GM21825 (cell line): ENCODE data around the gene MAP3K4.

Experiments used
- ATAC-seq: cut with Tn5 transposase; IDR thresholded peaks from one replicate; pipeline ENCODE4 v1.9.1; 2021; ENCODE audit warnings: mild to moderate bottlenecking, moderate library complexity; ENCODE audit not compliant: unreplicated experiment

MAP3K4 gene

DNA sequence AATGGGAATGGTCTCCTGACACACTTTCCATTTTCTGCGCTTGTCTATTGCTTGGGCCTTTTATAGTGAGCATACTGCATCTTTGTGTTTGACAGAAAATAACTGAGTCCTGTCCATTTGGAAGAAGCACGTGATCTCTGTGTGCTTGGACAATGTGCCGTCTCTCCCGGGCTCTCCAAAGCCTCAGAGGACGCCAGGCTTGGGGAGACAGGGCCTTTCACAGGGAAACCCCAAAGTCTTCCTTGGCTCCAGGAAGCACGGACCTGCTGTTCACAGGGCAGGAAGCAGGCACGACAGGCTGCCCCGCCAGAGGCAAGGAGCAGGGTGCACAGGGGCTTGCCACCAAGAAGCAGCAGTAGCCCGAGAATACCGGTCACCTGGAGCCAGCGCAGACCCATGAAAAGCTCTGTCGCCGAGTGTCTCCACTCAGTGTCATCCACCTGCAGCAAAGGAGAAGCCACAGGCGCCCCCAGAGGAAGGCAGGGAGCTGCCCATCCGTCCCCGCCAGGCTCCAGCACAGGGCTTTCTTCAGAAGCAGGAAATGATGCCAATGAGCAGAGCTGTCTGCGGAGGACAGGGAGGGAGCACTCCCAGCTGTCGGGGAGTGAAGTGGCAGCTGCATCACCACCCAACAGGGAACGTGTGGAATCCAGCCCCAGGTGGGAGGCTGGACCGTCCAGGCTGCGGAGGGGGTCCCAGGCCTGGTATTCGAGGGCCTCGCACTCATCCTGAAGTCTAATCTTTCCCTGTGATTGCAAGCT, 147.2 kb downstream of the MAP3K4 start:
- ATAC-seq, result no peak

- no peak for ATAC-seq
Observed at GRCh38 chr6:161139304-161139765, 147.8 kb downstream of the MAP3K4 start.

- ATAC-seq, result no peak
Observed at GRCh38 chr6:161139766-161140553, 148.4 kb downstream of the MAP3K4 start.

DNA sequence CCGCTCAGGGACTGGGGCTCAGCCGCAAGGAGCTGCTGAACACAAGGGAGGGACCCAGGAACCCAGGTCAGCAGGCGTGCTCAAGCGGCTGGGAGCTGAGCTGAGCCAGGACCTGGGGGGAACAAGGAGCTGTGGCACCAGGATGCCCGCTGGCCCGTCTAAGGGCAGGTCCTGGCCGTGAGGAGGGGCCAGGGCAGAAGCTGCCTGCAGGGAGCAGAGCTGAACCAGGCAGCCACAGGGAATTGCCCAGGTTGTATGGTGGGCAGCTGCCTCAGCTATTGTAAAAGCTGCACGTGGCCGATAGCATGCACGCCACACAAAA, 148.9 kb downstream of the MAP3K4 start:
- ATAC-seq, result no peak

GRCh38 chr6:161141173-161141572, 149.6 kb downstream of the MAP3K4 start:
- no peak for ATAC-seq

DNA sequence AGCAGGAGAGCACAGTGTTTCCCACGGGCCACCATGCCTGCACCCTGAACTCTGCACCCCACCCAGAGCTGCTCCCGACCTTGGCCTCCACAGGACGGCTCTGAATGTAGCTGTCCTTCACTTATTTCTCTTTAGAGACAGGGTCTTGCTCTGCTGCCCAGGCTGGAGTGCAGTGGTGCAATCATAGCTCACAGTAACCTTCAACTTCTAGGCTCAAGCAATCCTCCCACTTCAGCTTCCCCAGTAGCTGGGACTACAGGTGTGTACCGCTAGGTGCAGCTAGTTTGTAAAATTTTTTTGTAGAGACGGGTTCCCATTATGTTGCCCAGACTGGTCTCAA, 151.4 kb downstream of the MAP3K4 start:
- ATAC-seq, result no peak

- ATAC-seq, result no peak
Observed at GRCh38 chr6:161143663-161144430, 152.3 kb downstream of the MAP3K4 start.

DNA sequence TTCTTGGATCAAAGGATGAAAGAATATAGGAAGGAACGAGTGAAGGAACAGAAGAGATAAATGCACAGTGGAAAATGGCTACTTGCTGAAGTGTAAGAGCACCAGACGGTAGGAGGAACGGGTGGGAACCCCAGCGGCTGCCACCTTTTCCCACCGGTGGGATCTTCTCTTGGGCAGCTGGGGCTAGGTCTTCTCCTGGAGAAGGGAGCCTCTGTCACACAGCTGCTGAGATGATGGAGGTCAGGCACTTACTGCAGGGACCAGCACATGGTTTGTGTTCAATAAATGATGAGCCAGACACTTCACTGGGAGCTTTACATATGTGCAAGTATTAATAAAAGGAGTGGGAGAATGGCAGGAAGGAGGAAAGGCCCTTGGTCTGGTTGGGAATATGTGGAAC, 158.6 kb downstream of the MAP3K4 start:
- no peak for ATAC-seq

DNA sequence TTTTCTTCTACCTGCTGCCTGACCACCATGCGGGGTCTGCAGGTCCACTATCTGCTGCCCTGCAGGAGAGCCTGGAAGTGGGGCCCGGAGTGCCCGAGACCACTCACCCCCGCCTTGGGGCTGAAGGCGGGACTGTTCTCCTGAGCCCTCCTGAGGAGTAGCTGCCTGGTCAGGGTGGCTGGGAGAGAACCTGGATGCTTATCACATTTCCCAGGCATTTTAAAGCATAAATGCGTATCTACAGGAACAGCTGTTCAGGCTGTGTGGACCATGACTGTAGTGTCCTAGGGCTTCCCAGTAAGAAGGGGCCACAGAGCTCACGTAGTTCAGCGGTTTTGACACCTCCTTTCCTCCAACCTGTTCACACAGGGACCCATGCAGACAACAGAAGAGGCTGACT, 159.0 kb downstream of the MAP3K4 start:
- no peak for ATAC-seq

GRCh38 chr6:161151059-161151645, 159.6 kb downstream of the MAP3K4 start:
- ATAC-seq, result no peak

DNA sequence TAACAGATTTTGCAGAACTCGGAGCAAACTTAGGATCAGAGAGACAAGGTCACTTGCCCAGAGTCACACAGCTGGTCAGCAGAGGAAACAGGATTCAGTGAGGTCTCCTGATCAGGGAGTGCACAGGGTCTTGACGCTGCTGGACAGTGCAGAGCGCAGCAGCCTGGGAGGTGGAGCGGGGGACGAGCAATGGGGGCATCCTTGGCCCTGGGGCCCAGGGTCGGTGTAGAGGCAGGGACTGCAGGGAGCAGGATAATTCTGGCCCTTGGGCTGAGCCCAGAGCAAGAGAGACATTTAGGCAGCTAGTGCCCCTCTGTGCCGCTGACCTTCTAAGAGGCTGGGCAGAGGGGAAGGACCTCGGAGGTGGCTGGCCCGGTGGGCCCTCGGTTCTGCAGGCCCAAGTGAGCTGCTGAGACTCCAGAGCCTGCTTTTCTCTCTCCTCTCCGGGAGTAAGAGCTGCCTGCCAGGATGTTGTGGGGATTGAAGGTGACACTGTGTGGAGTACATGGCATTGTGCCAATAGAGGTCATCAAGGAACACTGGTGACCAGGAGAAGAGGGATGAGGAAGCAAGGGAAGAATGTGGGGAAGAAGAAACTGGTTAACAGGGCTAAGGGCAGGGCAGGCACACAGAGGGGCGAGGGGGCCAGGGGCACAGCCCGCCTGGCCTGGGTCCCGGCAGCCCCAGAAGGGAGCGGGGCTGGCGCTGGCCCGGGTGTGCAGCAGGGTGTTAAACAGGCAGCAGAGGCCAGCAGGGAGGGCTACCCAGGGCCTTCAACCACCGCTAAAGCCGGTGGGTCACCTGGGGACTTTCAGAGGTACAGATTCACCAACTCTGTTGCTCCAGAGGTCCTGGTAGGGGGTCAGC, 160.3 kb downstream of the MAP3K4 start:
- ATAC-seq, result no peak

DNA sequence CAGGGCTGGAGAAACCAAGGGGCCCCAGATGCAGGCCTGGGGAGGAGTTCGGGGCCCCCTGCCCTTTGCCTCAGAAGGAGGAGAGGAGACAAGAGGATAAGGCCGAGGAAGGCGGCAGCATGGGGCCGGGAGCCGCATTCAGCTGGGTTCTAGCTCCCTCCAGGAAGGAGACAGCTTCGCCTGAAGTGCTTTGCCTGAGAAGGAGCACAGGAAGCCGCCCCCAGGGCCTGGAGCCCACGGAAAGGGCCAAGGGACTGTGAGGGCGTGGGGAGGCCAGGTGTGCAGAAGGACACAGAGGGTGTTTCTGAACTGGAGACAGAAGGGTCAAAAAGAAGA, 160.9 kb downstream of the MAP3K4 start:
- no peak for ATAC-seq

DNA sequence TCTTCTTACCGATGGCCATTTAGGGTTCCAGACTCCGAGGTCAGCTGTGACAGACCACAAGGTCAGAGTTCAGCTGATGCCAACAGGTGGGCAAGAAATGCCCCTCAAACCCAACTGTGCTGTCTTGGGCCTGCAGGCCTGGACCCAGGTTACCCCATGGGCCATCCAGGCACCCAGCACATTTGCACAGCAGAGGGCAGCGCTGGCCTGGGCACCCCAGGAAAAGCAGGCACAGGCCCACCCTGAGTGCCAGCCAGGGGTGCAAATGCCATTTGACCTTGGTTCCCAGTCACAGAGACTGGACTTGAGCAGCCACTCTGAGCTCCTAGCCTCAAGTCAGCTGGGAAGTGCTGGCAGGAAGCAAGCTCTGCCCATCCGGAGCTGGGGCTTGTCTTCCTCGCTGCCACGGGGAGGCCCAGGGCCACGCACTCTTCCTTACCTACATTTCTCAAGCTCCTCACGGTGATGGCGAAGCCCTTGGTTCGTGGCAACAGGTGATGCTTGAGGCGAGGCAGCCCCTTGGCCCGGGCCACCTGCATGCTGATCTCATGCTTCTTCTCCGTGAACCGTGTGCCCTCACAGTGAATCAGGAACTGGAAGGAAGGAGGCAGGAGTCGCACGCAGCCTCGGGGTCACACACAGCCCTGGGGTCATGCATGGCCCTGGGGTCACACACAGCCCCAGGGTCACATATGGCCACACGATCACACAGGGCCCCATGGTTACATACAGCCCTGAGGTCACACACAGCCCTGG, 161.5 kb downstream of the MAP3K4 start:
- no peak for ATAC-seq

GRCh38 chr6:161153725-161154124, 162.2 kb downstream of the MAP3K4 start:
- ATAC-seq, result no peak

GRCh38 chr6:161154796-161155335, 163.3 kb downstream of the MAP3K4 start:
- ATAC-seq, result no peak

DNA sequence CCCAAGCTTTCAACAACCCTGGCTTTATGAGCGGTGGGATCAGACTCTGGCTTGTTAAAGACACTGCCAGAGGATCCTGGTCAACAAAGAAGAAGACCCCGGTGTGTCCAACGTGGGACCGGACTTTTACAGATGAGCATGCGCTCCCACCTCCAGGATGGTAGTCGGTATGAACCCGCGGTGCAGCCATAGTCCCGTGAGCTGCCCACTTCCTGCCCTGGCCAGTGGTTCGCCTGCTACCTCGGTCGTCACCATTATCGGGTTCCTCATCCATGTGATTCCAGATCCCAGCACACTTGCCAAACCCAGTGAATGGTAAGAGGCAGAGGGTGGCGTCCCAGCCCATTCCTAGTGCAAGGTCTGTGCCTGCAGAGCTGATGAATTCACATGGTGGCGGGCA, 169.6 kb downstream of the MAP3K4 start:
- no peak for ATAC-seq

GRCh38 chr6:161161889-161162624, 170.5 kb downstream of the MAP3K4 start:
- ATAC-seq, result no peak

DNA sequence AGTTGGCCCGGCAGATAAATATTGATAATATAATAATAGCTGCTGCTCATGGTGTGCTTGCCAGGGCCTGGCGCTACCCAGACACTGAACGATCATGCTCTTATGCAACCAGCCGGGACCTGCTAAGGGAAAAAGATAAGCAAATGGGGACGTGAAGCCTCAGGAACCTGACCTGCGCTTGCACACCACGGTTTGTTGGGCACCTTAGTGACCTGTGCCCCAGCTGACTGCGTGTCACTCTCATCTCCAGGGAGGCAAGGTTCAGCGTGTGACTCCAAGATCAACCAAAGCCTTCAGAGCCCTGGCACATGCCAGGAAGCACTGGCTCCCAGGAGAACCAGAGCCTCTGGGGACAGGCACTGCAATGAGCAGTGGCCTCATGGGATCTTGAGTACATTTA, 171.2 kb downstream of the MAP3K4 start:
- ATAC-seq, result no peak
